Femur (tissue), 1 donor: Measurements from ENCODE around the gene JPT2.

Source experiments
- DNase-seq: peaks from one replicate; pipeline ENCODE4 v3.0.0-alpha.2; 2017

The JPT2 gene

DNA sequence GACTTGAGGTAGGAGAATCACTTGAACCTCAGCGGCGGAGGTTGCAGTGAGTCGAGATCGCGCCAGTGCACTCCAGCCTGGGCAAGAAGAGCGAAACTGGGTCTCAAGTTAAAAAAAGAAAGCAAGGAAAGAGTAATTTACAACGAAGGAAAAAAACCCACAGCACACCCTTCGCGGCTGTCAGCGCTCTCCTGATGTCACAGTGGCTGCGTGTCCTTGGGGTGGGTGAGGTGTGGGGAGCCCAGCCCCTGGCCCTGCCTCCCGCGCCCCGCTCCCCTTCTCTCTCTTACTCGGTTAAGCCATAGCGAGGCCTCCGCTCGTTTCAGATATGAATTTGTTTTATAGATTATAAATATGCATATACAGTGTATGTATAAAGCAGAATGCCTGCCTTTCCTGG, 740 bp upstream of the JPT2 start:
- no peak for DNase-seq

DNA sequence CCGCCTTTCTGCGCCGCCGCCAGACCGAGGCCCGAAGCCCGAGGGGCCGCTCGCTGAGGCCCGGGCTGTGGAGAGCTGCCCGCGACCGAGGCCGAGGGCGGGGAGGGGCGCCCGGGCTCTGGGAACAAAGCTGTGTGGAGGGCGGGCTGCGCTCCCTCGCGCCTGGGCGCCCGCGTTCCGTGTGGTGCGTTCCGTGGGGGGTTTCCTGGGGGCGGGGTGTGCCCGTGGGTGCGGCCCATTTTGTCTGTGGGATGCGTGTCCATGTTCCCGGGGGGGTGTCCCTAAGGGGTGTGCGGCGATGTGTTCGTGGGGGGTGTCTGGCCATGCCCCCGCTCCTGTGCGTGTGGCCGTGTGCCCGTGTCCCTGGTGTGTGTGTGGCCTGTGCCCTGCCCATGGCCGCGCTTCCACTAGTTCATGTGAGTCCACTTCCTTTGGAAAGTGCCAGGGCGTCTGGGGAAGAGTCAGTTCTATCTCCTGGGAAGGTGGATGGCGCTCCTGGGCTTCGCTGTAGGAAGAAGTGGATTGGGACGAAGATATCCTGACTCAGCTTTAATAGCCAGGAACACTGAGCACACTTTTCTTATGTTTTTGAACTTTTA, 520 bp downstream of the JPT2 start:
- peak; percentile 40 for DNase-seq

DNA sequence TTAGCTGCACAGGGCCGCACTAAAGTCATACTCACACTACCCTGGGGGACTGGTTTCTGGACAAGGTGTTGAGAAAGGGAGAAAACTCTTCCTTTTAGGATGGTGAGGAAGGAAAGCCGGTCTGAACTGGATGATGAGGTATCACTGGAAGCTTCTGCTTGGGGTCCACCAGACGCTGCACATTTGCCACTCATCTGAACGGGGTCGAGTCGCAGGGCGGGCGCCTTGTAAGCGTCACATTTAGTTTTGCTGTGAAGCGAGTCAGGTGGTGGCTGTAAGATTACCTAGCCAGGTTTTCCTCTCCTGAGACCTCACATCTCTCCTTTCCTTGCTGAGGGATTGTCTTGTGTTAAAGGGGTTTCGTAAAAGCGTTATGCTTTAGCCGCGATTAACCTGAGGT, 2.3 kb downstream of the JPT2 start:
- DNase-seq: no peak

DNA sequence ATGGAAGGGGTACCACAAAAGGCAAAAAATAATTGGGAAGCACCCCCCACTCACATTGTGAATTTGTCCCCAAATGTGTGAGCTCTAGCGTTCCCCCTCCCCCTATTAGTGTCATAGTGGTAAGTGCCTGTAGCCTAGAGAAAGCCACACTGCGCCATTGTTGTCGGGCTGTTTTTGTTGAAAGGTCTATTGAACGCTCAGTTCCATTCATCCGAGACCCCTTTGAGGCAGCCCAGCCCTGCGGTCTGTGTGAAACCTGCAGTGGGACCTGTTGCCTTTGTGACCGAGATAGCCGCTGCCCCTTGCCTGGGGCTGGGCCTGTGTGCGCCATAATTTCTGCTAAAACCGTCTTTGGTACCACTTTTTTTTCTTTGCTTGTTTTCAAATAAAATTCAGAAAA, 3.0 kb downstream of the JPT2 start:
- no peak for DNase-seq

DNA sequence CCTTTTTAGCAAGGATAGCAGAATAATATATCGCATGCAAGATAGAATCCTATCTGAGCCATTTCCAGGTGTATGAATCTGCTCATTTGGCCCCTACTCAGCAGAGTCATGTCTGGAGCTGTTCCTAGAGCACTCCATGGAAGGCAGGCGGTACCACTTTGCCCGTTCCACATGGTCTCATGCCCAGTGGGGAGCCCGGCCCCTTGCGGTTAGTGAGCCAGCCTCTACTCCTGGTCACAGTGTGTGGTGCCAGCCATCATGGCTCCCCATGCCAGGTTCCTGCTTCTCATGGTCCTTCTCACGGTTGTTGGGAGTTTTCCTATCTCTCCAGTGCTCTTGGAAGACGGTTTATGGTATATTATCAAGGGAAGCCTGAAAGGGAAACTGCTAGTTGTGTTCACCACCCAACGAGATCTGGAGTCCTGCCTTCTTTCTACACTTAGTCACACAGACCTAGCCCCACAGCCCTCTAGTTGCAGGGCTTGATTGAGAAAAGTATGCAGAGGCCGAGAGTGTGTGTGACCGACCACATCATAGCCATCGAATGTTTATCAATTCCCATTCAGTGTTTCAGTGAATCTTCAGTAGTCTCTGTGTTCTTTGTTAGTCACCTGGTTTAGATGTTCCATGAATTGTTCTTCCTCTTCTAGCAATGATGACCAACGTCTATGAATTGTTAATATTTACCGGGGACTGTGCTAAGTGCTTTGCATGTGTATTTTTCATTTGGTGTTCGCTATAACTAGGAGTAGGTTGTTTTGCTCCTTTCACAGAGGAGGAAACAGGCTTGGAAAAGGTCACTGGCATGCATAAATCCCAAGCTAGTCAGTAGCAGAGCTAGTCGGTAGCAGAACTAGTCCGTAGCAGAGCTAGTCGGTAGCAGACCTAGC, 9.6 kb downstream of the JPT2 start:
- no peak for DNase-seq

DNA sequence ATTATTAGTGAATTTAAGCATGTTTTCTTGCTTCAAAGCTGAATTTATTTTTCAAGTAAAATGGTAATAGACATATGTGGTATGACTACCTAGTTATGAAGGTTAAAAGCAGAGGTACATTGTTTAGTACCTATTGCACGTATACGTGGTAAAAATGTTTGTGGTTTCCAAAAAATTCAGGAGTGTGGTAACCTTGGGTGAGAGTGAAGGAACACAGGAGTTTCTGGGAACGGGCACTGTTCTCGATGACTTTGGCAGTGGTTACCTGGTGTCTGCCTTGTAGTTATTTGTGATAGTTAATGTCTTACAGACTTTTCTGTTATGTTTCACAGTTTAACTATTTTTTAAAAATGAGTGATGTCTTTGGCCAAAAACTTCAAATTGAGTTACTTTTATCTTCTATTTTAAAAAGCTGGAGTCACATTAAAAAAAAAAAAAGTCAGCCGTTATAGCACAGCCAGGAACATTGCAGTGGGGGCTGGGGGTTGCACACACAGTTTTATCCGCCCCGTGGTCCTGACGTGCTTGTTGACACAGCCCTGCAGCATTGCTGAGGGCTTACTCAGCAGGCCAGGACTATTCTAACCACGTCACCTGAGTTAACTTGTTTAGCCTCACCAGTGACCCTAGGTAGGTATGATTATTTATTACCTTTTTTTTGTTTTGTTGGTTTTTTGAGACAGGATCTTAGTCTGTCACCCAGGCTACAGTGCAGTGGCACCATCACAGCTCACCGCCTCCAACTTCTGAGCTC, 10.9 kb downstream of the JPT2 start:
- no peak for DNase-seq

DNA sequence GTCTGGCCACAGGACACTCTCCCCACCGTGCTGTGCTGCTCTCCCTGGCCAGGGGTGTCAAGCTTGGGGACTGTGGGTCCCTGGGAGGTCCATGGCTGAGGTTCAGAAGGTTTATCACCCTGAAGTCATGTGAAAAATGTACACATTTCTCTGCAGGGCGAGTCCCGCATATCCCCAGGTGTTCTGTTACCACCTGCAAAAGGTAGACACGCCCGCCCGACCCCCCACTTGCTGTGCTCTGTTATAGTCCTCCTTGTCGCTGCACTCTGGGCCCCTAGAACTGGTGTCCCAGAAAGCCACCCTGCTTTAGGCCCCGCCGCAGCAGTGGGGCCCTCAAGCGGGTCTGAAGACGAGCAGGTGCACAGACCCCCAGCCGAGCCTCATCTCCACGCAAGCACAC, 11.8 kb downstream of the JPT2 start:
- no peak for DNase-seq

DNA sequence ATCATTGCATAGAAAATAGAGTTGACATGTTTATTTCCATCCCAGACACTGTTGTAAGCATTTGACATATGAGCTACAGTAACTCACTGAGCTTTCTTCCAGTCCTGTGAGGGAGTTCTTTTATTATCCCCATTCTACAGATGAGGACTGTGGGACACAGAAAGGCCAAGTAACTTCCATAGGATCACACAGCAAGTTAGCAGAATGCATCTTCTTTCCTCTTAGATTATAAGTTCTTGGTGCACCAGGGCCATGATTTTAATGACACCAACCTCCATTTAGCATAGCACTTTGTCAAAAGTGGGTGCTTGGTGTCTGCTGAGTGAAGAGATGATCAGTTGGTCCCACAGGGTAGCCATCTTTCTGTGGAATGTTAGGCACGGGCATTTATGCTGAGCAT, 12.7 kb downstream of the JPT2 start:
- DNase-seq: no peak

DNA sequence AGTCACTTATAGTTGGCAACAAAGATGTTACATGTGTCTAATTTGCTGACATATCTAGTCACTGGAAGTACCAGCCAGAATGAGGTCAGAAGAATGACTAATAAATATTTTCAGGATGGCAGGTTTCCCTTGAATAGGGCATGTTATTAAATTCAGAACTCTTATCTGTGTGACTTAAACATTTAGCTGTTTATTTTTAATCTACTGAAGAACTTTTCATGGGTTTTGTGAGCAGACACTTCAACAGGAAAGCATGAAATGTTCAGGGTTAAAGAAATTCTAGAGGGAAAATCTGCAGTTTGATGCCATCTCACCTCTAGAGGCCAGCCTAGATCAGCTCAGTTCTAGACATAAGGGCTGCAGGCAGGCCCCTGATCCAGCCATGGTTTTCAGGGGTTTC, 13.2 kb downstream of the JPT2 start:
- DNase-seq: no peak

DNA sequence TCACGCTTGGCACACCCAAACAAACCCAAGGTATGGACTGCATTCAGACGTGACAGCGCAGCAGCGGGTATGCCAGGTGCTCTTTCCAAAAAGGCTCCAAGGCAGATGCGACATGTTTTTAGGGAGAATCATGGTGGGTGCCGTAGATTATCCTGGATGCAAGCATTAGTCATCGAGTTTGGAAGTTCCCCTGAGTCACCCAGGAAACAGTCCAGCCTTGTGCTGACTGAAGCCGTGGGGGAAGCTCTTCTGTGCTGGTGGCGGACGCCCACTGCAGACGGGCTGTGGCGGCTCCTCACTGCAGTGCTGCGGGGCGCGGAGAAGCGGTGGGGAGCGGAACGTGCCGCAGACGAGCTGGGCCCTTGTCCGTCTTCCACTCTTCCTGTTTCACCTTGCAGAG, 13.9 kb downstream of the JPT2 start:
- DNase-seq: no peak

DNA sequence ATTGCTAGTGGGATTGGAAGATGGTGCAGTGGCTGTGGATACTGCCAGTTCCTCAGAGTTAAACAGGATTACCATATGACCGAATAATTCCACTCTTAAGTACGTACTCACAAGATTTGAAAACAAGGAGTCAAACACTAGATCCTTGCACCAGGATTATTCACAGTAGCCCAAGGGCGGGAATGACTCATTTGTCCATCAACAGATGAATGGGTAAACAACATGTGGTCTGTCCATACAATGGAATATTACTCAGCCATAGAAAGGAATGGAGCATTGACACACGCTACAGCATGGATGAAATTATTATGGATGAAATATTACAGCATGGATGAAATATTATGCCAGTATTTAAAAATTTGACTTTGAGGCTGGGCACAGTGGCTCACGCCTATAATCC, 18.8 kb downstream of the JPT2 start:
- no peak for DNase-seq

DNA sequence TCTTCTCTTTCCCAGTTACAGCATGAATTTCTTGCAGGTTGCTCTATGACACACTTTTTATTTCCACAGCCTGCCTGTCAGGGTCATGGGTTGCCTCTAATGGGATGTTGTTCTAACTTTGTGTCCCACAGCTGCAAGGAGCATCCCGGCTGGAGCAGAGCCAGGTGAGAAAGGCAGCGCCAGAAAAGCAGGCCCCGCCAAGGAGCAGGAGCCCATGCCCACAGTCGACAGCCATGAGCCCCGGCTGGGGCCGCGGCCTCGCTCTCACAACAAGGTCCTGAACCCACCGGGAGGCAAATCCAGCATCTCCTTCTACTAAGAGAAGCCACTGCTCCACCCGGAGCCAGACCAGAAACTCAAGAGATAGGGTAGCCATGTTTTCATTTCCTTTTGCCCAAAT, 20.6 kb downstream of the JPT2 start:
- DNase-seq: no peak

DNA sequence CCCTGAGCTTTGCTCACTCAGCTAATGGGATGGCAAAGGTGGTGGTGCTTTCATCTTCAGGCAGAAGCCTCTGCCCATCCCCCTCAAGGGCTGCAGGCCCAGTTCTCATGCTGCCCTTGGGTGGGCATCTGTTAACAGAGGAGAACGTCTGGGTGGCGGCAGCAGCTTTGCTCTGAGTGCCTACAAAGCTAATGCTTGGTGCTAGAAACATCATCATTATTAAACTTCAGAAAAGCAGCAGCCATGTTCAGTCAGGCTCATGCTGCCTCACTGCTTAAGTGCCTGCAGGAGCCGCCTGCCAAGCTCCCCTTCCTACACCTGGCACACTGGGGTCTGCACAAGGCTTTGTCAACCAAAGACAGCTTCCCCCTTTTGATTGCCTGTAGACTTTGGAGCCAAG, 22.2 kb downstream of the JPT2 start:
- DNase-seq: no peak

DNA sequence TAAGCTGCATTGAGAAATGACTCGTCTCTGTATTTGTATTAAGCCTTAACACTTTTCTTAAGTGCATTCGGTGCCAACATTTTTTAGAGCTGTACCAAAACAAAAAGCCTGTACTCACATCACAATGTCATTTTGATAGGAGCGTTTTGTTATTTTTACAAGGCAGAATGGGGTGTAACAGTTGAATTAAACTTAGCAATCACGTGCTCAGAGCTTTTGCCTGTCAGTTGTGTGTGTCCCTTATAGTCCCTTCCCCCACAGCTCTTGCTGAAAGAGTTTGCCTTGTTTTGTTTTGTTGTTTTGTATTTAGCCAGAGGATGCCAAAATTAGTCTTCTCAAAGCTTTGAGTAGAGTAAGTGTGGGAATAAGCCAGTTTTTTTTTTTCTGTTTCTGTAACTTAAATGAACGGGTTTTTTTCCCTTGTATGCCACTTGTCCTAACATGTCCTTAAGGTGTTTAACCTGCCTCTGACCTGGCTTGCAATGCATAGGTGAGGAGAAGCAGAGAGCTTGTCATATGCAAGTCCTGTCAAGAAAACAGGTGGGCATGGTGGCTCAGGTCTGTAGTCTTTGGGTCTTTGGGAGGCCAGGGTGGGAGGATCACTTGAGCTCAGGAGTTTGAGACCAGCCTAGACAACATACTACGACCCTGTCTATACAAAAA, 23.3 kb downstream of the JPT2 start:
- no peak for DNase-seq

DNA sequence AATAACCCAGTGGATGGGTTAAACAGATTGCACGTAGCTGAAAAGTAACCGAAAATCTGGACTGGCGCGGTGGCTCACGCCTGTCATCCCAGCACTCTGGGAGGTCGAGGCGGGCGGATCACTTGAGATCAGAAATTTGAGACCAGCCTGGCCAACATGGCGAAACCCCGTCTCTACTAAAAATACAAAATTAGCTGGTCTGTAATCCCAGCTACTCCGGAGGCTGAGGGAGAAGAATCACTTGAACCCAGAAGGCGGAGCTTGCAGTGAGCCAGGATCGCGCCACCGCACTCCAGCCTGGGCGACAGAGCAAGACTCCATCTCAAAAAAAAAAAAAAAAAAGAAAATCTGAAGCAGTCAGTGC, 27.2 kb downstream of the JPT2 start:
- peak; percentile 33 for DNase-seq

DNA sequence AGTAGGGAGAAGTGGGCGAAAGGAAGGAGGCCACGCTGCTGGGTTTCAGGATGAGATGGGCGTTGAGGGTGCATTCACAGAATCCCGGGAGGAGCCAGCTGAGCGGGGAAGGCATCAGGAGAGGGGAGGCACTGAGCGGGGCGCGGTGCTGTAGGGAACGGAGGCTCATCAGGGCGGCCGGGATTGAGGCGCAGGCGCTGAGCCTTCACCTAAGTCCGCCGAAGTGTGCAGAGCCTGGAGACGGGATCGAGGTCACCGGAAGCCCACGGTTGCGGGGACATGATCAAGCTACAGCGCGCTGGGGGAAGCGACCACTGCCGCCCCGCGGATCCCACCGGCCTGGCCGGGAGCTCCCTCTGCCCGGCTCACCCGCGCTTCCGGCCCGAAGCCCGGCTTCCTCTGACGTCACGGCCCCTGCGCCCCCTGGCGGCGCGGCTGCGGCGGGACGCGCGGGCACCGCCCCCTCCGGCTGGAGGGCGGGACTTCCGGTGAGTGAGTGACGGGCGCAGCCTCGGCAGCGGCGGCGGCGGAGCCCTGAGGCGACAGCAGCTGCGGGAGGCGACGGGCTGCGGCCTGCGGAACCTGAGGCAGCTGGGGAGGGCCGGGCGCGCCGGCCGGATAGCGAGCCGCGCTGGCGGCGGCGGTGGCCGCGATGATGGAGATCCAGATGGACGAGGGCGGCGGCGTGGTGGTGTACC, 27.8 kb downstream of the JPT2 start, which contains the start of gene MAPK8IP3:
TSS of gene MAPK8IP3 (plus strand) at position 508 of the 698 bp plus-strand sequence. CDS start at position 653, 145 bp downstream.
- peak; percentile 96 for DNase-seq

DNA sequence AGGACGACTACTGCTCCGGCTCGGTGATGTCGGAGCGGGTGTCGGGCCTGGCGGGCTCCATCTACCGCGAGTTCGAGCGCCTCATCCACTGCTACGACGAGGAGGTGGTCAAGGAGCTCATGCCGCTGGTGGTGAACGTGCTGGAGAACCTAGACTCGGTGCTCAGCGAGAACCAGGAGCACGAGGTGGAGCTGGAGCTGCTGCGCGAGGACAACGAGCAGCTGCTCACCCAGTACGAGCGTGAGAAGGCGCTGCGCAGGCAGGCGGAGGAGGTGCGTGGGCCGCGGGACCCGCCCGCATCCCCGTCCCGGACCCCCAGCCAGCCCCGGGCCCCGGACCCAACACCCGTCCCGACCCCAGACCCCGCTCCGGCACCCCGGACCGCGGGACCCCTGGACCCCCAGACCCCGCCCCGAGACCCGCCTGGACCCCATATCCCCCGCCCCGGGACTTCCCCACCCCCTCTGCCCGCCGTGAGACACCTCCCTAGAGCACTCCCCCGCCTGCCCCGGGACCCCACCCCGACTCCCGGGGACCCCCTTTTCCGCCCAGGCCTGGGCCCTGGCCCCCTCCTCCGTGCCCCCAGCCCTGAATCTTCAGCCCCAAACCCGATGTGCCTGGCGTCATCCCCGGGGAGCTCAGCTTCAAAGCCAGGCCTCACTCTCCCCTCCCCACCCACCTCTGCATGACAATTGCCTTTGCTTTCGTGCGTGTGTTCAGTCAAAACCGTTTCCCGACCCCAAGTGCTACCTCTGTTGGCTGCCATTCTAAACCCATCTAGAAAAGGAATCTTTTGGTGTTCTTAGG, 28.5 kb downstream of the JPT2 start:
- DNase-seq: no peak

DNA sequence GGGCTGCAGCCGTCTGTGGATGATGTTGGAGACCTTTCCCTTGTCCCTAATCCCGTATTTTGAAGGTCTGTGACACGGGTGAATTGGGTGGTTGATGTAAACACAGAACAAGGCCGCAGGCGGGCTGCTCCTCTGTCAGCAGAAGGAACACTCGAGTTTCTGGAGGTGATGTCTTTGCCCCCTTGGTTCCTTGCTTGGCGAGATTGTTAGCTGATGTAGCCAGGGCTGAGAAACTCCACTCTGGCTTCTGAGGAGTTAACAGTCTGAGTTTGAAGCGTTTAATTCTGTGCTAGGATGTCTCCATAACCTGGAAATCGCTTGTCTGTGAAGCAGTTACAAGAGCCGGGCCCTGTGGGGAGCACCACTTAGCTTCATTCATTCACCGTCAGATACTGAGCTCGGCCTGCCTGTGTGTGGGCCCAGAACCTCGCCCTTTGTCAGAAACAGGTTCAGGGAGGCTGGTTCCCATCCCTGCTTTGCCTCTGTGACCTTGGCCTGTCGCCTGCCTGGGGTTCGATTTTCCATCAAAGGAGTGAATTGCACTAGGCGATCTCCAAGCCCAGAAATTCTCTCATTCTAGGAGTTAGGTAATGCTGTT, 29.2 kb downstream of the JPT2 start:
- DNase-seq: no peak

DNA sequence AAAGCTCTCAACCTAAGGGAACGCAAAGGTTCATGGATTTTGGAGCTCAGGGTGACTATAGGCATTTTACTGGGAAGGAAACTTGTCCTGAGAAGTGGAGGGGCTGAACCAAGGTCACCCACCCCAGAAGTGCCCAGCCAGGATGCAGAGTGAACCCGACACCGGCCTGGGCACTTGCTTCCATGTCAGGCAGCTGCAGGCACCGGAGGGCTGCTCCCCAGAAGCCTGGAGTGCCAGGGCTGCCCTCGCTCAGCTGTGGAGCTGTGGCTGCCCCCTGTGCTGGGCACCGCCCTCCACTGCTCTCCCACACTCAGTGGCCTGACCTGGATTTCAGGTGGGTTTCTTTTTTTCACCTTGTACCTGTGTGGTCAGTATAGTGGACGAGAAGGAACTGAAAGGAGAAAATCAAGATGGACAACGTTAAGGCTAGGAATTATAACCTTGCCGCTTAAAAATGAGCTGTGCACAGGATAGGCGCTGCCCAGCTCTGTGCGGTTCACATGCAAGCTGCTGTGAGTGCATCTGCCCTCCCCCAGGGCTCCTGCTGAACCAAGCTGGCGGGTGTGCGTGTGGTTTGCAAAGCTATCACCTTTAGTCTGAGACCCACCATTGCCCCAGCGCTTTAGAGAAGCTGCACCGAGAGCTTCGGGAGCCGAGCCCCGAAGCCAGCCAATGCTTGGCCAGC, 30.1 kb downstream of the JPT2 start:
- no peak for DNase-seq

DNA sequence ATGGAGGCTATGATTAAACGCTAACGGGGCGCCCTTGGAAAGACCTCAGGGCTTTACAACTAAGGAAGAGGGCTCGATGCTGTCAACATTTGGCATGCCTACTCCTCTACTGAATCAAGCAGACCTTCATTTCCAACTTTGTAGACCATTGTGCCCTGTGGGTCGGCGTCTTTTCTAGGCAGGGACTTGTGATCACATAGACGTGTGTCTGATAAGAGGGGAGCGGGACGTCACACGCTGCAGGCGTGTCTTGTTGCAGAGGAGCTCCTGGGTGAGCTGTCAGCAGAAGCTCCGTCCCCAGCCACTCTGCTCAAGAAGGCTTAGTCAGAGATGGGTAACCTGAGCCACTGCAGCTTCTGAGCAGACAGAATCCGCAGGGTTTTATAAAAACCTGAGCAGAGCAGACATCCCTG, 30.7 kb downstream of the JPT2 start:
- DNase-seq: no peak

DNA sequence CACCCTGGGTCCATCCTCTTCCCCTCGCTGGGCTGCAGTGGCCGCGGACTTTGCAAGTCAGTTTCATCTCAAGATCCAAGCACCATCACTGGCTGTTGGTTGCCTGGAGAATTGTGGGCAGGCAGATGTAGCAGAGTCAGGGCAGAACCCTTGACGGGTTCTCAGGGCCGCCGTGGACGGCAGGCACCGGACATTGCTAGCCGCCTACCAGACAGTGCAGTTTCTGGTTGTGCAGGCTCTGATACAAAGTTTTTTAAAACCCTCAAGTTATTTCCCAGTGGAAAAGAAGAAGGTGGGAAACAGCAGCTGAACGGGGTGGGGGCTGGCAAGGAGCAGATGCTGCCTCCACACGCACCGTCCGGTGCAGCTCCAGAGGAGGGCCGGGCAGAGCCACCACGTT, 31.3 kb downstream of the JPT2 start:
- no peak for DNase-seq
